Raji (cell line): Measurements from ENCODE around the gene MAPKAP1.

Source experiments
- POLR2A ChIP-seq: IDR thresholded peaks from 2 replicates; pipeline ENCODE4 v1.6.1; 2011; ENCODE audit warnings: low read depth, low read length, control low read depth; ENCODE audit not compliant: insufficient read depth

The MAPKAP1 gene

DNA sequence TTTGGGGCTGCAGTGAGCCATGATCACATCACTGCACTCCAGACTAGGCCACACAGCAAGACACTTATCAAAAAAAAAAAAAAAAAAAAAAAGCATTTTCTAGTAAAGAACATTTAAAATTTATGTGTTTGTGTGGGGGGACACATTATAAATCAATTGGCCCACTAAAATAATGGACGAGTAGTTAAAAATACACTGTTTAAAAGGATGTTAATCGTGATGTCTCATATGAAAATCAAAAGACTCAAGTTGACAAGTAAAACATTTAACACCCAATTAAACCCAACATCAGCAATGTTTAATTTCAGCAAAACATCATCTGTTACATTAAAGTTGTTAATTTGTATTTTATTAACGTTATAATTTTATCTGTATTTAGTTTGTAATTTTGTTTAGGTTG is 152.3 kb downstream of the MAPKAP1 start:
- no peak for TF ChIP-seq POLR2A

DNA sequence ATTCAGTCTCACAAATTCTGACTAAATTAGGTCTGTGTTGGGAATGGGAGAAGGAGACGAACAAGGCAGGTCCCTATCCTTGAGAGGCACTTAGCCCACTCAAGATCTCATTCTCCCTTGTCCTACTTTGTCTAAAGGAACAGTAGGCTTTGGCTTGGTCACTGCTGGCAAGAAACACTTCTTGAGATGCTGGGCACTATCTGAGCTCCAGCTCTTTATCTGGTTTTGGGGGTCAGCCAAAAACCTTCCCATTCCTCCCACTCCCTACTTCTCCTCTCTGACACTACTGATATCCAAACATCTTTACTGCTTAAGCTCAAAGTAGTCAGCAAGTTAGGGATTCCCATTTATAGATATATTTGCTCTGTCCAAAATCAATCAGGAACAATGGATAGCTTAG is 155.2 kb downstream of the MAPKAP1 start:
- TF ChIP-seq POLR2A: no peak

DNA sequence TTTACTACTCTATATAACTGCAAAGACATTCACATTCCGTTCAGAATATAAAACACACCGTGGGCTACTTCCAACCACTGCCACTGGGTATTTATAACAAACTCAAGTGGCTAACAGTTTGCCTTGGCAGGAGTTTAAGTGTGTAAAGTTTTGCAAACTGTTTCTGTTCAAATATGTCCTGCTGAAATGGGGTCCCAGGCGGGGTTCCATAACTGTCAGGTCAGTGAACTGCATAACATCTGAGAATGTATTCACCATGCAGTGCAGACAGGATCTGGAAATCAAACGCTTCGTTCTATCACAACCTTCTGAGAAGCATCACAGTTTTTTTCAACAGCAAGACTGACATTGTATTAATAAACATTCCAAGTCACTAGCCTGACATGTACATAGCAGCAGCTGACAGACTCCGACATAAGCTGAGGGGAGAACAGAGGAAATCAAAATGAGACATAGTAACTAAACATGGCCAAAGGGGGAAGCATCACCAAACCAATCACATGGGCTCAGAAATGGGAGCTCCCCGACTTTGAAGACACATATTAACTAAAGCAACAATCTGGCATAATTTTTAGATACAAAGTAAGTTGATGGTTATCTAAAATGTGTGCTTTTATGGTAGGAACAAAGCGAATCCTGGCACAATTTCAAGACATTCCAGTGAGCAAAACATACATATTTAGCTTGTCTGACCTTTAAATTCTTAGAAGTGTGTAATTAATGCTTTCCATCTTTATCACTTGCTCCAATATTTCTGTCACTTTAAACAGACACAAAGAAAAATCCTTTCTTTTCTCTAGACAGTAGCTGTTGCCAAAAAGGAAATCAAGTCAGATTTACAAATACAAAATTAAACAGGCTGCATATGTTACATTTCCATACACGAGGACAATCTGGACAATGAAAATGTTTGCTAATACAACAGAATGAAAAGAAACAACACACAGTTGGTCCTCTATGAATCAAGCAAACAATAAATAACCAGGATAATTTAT is 156.8 kb downstream of the MAPKAP1 start:
- TF ChIP-seq POLR2A: no peak

DNA sequence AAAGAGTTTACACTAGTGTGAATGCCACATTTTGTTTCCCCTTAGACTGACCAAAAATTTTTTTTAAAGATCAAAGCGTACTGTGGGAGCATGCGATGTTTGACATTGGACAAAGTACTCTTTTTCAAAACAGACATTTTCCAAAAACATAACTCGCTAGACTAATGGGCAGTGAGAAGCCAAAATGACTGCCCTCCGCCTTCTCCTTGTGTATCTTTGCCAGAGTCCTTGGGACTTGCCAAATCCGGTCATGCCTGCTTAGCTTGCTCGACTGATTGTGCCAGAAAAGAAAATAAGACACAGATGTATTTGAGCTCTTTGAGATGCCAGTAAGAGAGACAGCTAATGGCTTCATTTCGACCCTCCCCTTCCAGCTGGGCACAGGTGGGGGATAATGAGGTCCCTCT is 157.5 kb downstream of the MAPKAP1 start:
- no peak for TF ChIP-seq POLR2A

DNA sequence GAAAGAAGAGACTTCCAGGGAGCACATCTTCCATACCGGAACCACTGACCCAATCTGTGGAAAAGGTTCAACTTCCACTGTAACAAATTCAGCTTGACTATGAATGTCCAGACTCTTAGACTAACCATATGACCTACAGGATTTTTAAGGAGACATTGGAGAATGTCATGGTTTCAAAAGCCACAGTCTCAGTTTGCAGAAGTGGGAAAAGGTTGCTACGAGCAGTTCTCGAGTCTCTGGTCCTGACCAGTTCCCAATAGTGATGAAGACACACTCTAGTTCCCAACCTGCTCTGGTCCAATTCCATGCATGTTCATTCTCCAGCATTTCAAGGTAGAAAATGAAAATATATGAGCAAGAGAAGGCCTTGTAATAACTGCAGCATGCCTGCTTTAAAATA is 158.0 kb downstream of the MAPKAP1 start:
- TF ChIP-seq POLR2A: no peak

DNA sequence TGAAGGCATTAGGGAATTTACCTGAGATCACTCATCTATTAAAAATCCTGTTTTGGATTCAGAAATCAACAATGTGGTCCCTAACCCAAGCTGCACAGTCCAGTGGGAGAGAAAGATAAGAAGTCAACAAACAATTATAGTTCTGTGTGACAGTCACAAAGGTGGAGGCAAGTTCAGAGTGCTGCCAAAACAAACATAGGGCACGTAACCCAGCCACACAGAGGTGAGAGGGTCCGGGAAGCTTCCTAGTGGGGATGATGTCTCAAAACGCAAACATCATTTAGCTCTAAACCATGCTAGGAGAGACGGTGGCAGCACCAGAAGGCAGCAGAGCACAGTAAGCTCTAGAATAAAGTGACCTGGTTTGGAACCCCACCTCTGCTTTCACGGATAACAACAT is 158.9 kb downstream of the MAPKAP1 start:
- TF ChIP-seq POLR2A: no peak

DNA sequence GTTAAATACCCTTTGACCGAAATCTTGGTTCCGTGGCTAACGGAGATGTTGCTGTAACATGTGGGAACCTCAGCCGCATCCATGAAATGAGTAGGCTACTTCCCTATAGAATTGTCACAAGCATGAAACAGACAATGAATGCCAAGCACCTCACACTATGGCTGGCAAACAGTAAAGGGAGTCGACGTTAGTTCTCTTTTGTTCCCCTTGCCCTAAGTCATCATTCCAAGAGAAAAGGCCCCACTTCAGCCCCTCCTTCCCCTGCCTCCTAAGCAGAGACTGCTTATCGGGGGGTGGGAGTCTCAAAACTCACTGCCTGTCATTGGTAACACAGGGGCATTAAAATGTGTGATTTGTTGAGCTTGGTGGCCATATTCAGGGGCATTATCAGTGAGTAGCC is 159.6 kb downstream of the MAPKAP1 start:
- no peak for TF ChIP-seq POLR2A

DNA sequence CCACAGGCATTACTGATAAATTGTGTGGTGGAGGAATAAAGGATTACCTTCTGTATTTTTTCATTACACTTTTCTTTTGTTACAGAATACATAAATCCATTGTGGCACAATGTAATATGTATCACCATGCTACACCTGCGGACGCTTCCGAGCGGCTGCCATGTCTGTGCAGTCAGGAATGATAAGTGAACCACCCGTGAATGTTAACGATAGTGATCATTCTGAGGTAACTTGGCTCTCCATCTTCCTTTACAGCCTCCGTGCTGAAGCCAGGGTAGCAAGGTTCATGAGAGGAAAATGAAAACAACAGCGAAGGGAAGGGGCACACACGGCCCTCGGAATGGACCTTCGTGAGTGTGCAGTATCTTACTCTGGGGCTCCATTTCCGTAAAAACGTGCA is 161.2 kb downstream of the MAPKAP1 start:
- no peak for TF ChIP-seq POLR2A

DNA sequence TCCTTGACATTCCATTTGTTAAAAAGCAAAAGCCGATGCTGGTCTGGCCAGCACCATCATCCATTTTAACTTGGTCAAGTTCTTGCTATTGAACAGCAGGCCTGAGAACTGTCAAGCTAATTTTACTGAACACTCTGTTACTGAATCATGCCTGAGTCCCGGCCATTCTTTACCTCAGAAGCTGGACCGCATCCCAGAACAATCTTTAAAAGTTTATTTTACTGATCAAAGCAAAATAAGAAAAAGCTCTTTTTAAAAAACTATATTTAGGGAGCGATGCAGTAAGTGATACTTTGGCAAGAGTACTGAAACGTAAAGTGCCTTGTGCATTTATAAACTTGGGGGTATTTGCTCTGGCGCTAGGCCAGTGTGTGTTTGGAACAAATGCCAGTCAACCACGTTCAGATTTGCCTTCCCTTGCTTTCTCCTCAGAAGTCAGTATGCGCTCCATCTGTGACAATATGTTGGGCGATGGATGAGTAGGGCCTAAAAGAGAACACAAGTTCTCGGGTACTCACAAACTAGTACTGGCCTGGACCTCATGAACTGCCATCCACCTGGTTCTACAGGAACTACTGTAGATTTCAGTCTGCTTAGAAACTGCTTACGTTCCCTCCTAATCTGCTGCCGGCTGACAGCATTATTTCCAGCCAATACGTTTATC is 161.9 kb downstream of the MAPKAP1 start:
- no peak for TF ChIP-seq POLR2A

DNA sequence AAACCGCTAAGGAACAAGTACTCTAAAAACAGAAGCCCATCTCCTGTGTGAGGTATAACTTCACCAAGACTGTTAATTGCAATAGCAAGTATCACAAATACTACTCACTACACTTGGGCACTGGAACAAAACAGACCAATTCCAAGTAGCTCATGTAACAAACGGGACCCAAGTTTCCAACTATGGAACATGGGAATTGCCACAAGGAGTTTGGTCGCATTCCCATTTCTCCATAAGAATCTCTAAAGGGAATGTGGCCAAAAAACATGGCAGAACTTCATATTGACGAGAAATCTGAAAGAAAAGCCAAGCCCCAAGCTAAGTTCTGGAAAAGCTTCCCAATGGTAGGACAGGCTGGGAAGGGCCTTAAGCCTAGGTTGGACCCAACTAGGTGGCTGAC is 162.5 kb downstream of the MAPKAP1 start:
- TF ChIP-seq POLR2A: no peak

DNA sequence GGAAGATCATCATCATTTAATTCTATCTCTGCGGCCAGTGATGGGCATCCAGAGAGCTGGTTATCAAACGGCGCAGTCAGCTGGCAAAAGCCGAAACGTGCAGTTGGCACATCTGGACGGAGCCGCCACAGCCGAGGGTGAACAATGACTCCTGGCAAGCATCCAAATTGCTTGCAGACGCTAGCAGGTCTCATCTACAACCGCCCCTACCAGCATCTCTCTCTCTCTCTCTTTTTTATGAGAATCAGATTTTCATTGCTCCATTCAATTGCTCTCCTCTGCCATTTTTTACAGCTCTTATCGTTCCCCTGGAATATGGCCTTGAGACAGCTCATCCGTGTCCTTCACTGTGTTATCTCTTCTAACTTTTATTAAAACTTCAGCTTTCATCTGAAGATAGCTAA is 165.2 kb downstream of the MAPKAP1 start:
- TF ChIP-seq POLR2A: no peak

DNA sequence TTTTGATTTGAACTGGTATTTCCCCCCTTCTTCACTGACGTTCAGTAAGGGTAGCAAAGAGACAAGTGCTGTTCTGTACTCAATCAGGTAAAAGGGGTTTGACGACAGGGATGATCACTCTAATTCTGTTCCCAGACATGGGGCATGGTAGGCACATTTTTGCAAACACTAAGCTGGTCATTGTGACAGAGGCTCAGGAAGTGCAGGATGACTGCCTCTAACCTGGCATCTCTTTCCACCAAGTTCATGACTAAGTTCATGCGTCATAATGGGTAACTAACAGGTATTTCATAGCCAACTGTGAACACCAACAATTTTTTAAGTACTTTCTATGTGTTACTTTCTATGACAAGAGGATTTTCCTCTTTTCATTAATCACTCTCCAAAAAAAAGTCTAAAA is 166.5 kb downstream of the MAPKAP1 start:
- TF ChIP-seq POLR2A: no peak

DNA sequence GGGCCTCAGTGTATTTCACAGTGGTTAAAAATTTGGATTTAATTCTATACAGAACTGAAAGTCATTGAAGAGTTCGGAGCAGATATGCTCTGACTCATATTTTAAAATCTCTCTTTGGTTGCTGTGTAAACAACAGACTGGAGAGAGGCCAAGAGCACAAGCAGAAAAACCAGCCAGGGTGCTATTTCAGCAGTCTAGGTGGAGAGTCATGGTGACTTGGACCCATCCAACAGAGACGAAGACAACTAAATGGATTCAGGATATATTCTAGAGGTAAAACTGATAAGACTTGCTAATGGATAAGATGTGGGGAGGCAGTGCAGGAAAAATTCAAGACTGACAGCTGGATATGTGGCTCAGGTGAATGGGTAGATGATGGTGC is 168.9 kb downstream of the MAPKAP1 start:
- TF ChIP-seq POLR2A: no peak

DNA sequence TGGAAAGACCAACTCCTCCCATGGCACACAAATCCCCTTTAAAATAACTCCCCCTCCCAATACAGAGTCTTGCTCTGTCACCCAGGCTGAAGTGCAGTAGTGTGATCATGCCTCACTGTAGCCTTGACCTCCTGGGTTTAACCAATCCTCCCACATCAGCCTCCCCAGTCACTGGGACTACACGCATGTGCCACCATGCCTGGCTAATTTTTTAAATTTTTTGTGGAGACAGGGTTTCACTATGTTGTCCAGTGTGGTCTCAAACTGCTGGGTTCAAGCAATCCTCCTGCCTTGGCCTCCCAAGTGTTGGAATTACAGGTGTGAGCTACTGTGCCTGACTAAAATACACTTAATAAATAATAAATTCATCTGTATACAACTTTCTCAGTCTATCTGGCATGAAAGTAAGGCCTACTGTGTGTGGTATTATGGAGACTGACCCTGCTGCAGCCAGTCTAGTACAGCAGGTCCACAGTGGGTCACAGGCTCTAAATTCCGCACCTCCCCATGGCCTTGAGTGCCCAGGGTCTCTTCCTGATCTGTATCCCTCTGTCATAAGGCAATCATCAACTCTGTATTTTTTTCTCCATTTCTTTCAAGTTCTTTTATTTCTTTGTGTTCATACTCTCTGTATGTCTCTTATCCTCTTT is 169.4 kb downstream of the MAPKAP1 start:
- no peak for TF ChIP-seq POLR2A

DNA sequence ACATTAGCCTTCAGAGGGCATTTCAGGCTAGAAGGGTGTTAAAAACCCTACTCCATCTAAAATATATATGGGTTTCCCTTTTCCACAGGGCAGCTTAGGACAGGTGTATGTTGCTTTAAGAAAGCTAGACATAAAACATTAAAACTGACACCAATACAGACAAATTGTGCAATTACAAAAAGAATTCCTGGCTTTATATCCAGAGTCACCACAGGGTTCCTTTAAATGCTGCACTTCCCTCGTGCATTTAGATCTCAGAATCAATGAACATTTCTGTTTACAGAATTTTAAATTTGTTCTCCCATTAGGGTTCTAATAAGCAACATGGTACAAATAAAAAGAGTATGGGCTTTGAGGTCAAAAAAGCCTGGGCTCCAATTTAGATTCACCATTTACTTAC is 170.2 kb downstream of the MAPKAP1 start:
- TF ChIP-seq POLR2A: no peak
